ENCODE results near the gene MAP3K14. TPM values are rescaled to one million over a fixed set of nuclear protein-coding genes. Genes with fewer than 3 reads are reported as not detected.

Gene MAP3K14
- polyA plus RNA-seq, 3 donors: 1.4 to 29.9 (median 3.8) TPM

DNA sequence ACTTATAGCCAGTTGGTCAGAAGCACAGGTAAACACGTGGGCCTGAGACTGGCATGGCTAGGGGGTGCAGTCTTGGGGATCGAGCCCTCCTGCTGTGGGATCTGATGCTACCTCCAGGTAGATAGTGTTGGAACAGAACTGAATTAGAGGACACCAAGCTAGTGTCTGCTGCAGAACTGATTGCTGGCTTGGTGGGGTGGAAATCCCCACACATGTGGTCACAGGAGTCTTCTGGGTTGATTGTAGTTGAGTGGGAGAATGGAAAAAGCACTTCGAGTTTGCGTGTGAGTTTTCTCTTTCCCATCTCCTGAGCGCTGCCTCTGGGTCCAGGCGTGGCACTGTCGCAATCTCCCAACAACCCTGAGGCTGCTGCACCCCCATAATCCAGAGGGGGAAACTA lies 46.9 kb downstream of the MAP3K14 start:
- Mint-ChIP-seq H3K36me3 (peaks cover 87 to 98% of the 10 kb centered on the region in 2 donors), H3K9me3 (no peaks in the 10 kb centered on the region), H3K27me3 (ENCODE audit: low read depth in 3 of 3) (peaks cover 0 to 1% (median 0%) of the 10 kb centered on the region in 3 donors), H3K4me3 (no peak overlapping the region), H3K4me1 (no peaks in the 10 kb centered on the region), H3K27ac (no peak overlapping the region)
- Histone ChIP-seq H3K4me3 (replicated peaks in 1 of 3; ENCODE audit: low read depth in 2 of 3, low read length in 3 of 3) (no peak overlapping the region), H3K9me3 (replicated peaks in 1 of 2; ENCODE audit: control insufficient read depth in 1 of 2, insufficient read depth in 1 of 2, low read length in 2 of 2) (no peaks in the 10 kb centered on the region), H3K79me2 (ENCODE audit: insufficient read depth, low read length) (no peaks in the 10 kb centered on the region), H4K20me1 (ENCODE audit: insufficient read depth, low read length) (peaks cover 65% of the 10 kb centered on the region), H3K36me3 (replicated peaks in 1 of 2; ENCODE audit: control insufficient read depth in 1 of 2, insufficient read depth in 2 of 2, low read length in 2 of 2) (peaks cover 88 to 99% of the 10 kb centered on the region in 2 donors), H2AFZ (ENCODE audit: insufficient read depth, low read depth, low read length, poor library complexity, severe bottlenecking) (no peak overlapping the region), H3K4me2 (replicated peaks; ENCODE audit: extremely low read depth, low read length, poor library complexity, severe bottlenecking) (no peak overlapping the region), H3K9ac (ENCODE audit: insufficient read depth, low read length, poor library complexity, severe bottlenecking) (no peak overlapping the region), H3K4me1 (ENCODE audit: control insufficient read depth in 1 of 2, insufficient read depth in 2 of 2, low read length in 2 of 2) (no peaks in the 10 kb centered on the region), H3K27ac (ENCODE audit: low read depth in 1 of 2, low read length in 2 of 2) (no peak overlapping the region), H3K27me3 (ENCODE audit: control insufficient read depth in 2 of 2, insufficient read depth in 2 of 2, low read length in 2 of 2) (no peaks in the 10 kb centered on the region)
- no peak for DNase-seq
- WGBS (ENCODE audit: insufficient coverage): 95% methylated on average over 3 of the region's 7 CpGs
- TF ChIP-seq, protein P1, sequence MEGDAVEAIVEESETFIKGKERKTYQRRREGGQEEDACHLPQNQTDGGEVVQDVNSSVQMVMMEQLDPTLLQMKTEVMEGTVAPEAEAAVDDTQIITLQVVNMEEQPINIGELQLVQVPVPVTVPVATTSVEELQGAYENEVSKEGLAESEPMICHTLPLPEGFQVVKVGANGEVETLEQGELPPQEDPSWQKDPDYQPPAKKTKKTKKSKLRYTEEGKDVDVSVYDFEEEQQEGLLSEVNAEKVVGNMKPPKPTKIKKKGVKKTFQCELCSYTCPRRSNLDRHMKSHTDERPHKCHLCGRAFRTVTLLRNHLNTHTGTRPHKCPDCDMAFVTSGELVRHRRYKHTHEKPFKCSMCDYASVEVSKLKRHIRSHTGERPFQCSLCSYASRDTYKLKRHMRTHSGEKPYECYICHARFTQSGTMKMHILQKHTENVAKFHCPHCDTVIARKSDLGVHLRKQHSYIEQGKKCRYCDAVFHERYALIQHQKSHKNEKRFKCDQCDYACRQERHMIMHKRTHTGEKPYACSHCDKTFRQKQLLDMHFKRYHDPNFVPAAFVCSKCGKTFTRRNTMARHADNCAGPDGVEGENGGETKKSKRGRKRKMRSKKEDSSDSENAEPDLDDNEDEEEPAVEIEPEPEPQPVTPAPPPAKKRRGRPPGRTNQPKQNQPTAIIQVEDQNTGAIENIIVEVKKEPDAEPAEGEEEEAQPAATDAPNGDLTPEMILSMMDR (IDR thresholded peaks at IDR 0.05): no peak
- intact Hi-C loops (cut with micrococcal nuclease): no loop called here

GRCh38 chr17:45267436-45268055 lies 49.3 kb downstream of the MAP3K14 start:
- H3K36me3 ChIP-seq (replicated peaks in 1 of 2; ENCODE audit: control insufficient read depth in 1 of 2, insufficient read depth in 2 of 2, low read length in 2 of 2): peaks cover 88 to 99% of the 10 kb centered on the region in 2 donors
- H3K27me3 Mint-ChIP-seq (ENCODE audit: low read depth in 3 of 3): peaks cover 0 to 1% (median 0%) of the 10 kb centered on the region in 3 donors
- WGBS (ENCODE audit: insufficient coverage): 97% methylated on average over 4 of the region's 10 CpGs
- H3K4me2 ChIP-seq (replicated peaks; ENCODE audit: extremely low read depth, low read length, poor library complexity, severe bottlenecking): no peak overlapping the region
- H4K20me1 ChIP-seq (ENCODE audit: insufficient read depth, low read length): peaks cover 71% of the 10 kb centered on the region
- no peak overlapping the region for H3K27ac Mint-ChIP-seq
- peaks cover 1 to 3% of the 10 kb centered on the region in 2 donors for H3K4me1 ChIP-seq (ENCODE audit: control insufficient read depth in 1 of 2, insufficient read depth in 2 of 2, low read length in 2 of 2)
- H3K4me3 ChIP-seq (replicated peaks in 1 of 3; ENCODE audit: low read depth in 2 of 3, low read length in 3 of 3): no peak overlapping the region
- TF ChIP-seq, protein P1 (IDR thresholded peaks at IDR 0.05): no peak
- H3K36me3 Mint-ChIP-seq: peaks cover 89 to 97% of the 10 kb centered on the region in 2 donors
- H3K4me1 Mint-ChIP-seq: peaks cover 3% of the 10 kb centered on the region
- H3K9ac ChIP-seq (ENCODE audit: insufficient read depth, low read length, poor library complexity, severe bottlenecking): no peak overlapping the region
- H3K9me3 ChIP-seq (replicated peaks in 1 of 2; ENCODE audit: control insufficient read depth in 1 of 2, insufficient read depth in 1 of 2, low read length in 2 of 2): no peaks in the 10 kb centered on the region
- H2AFZ ChIP-seq (ENCODE audit: insufficient read depth, low read depth, low read length, poor library complexity, severe bottlenecking): no peak overlapping the region
- DNase-seq: no peak
- H3K9me3 Mint-ChIP-seq: no peaks in the 10 kb centered on the region
- no peak overlapping the region for H3K27ac ChIP-seq (ENCODE audit: low read depth in 1 of 2, low read length in 2 of 2)
- no peak overlapping the region for H3K4me3 Mint-ChIP-seq
- no peaks in the 10 kb centered on the region for H3K27me3 ChIP-seq (ENCODE audit: control insufficient read depth in 2 of 2, insufficient read depth in 2 of 2, low read length in 2 of 2)
- intact Hi-C loops (cut with micrococcal nuclease): no loop called here
- no peaks in the 10 kb centered on the region for H3K79me2 ChIP-seq (ENCODE audit: insufficient read depth, low read length)
